ENCODE data around the gene OR4Q3. TPM values are rescaled to one million over a fixed set of nuclear protein-coding genes. Genes with fewer than 3 reads are reported as not detected.
"Not testable (repeated sequence)": the region's sequence is repeated elsewhere in the genome, so short reads cannot be mapped to it uniquely, and the experiment has no call there.

The OR4Q3 gene
- total and polyA plus RNA-seq, 2 experiments from 2014 or later, result not detected

GRCh38 chr14:19729763-19730162, 13.6 kb upstream of the OR4Q3 start:
- Histone ChIP-seq H4K20me1 (replicated peaks; ENCODE audit: insufficient read depth) (no peaks in the 10 kb centered on the region), H3K9me2 (ENCODE audit: insufficient read depth) (no peaks in the 10 kb centered on the region), H2AFZ (no peak overlapping the region), H3F3A (replicated peaks; ENCODE audit: low read depth) (no peaks in the 10 kb centered on the region), H3K79me2 (replicated peaks; ENCODE audit: insufficient read depth) (no peaks in the 10 kb centered on the region), H3K4me3 (no peak overlapping the region), H3K36me3 (ENCODE audit: insufficient read depth) (peaks cover 50% of the 10 kb centered on the region), H3K27me3 (ENCODE audit: insufficient read depth) (no peaks in the 10 kb centered on the region), H3K27ac (ENCODE audit: low read depth) (no peak overlapping the region), H3K4me2 (no peak overlapping the region), H3K4me1 (ENCODE audit: insufficient read depth) (no peaks in the 10 kb centered on the region)
- peaks cover 4% of the 10 kb centered on the region for H3K27me3 Mint-ChIP-seq (ENCODE audit: insufficient read depth, low read depth, poor library complexity)
- H3K27ac Mint-ChIP-seq, result no peak overlapping the region
- H3K4me1 Mint-ChIP-seq, result no peaks in the 10 kb centered on the region
- TF ChIP-seq NANOG (IDR thresholded peaks at IDR 0.05; ENCODE audit: borderline replicate concordance) (no peak), CREB1 (CRISPR knock-in tag; IDR thresholded peaks at IDR 0.05; ENCODE audit: low read depth) (no peak), ZNF114 (CRISPR knock-in tag; IDR thresholded peaks at IDR 0.05) (no peak), ZNF331 (CRISPR knock-in tag; IDR thresholded peaks at IDR 0.05; ENCODE audit: low read depth) (no peak), EZH2 (IDR thresholded peaks at IDR 0.05; ENCODE audit: low read depth, unreplicated experiment) (no peak)
- TF ChIP-seq, protein P1, sequence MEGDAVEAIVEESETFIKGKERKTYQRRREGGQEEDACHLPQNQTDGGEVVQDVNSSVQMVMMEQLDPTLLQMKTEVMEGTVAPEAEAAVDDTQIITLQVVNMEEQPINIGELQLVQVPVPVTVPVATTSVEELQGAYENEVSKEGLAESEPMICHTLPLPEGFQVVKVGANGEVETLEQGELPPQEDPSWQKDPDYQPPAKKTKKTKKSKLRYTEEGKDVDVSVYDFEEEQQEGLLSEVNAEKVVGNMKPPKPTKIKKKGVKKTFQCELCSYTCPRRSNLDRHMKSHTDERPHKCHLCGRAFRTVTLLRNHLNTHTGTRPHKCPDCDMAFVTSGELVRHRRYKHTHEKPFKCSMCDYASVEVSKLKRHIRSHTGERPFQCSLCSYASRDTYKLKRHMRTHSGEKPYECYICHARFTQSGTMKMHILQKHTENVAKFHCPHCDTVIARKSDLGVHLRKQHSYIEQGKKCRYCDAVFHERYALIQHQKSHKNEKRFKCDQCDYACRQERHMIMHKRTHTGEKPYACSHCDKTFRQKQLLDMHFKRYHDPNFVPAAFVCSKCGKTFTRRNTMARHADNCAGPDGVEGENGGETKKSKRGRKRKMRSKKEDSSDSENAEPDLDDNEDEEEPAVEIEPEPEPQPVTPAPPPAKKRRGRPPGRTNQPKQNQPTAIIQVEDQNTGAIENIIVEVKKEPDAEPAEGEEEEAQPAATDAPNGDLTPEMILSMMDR (conservative IDR thresholded peaks at IDR 0.05; ENCODE audit: low read depth in 2 of 2), result no peak
- ATAC-seq, result no peak
- H3K4me3 Mint-ChIP-seq, result no peak overlapping the region
- peaks cover 35% of the 10 kb centered on the region for H3K36me3 Mint-ChIP-seq (ENCODE audit: low read depth)
- DNase-seq (ENCODE audit: low spot score), result no peak
- H3K9me3 Mint-ChIP-seq, result peaks cover 9% of the 10 kb centered on the region; the same call in 2 of the 3 replicates

DNA sequence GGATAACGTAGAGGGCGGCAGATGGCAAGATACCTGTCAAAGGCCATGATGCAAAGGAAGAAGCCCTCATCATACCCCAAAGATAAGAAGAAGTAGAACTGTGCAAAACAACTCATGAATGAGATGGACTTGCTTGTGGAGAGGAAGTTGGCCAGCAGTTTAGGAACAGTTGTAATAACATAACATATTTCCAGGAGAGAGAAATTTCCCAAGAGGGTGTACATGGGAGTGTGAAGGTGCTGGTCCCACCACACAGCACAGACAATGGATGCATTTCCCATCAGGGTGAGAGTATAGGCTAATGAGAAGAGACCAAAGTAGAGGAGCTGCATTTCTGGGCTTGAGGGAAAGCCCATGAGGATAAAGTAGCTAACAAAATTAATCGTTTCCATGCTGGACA, 9.5 kb upstream of the OR4Q3 start:
- H4K20me1 ChIP-seq (replicated peaks; ENCODE audit: insufficient read depth); H3K79me2 ChIP-seq (replicated peaks; ENCODE audit: insufficient read depth); H3K27ac ChIP-seq (ENCODE audit: low read depth); H3K27me3 Mint-ChIP-seq (ENCODE audit: insufficient read depth, low read depth, poor library complexity); H3K4me3 ChIP-seq; H3K4me2 ChIP-seq; ATAC-seq; DNase-seq (ENCODE audit: low spot score); H3K27ac Mint-ChIP-seq; H3K4me3 Mint-ChIP-seq; H3F3A ChIP-seq (replicated peaks; ENCODE audit: low read depth); H2AFZ ChIP-seq; H3K27me3 ChIP-seq (ENCODE audit: insufficient read depth); H3K9me2 ChIP-seq (ENCODE audit: insufficient read depth); H3K4me1 Mint-ChIP-seq; H3K4me1 ChIP-seq (ENCODE audit: insufficient read depth): not testable (repeated sequence)
- H3K36me3 ChIP-seq (ENCODE audit: insufficient read depth), result peaks cover 37% of the 10 kb centered on the region
- peaks cover 37% of the 10 kb centered on the region for H3K36me3 Mint-ChIP-seq (ENCODE audit: low read depth)
- peaks cover 27% of the 10 kb centered on the region for H3K9me3 Mint-ChIP-seq

DNA sequence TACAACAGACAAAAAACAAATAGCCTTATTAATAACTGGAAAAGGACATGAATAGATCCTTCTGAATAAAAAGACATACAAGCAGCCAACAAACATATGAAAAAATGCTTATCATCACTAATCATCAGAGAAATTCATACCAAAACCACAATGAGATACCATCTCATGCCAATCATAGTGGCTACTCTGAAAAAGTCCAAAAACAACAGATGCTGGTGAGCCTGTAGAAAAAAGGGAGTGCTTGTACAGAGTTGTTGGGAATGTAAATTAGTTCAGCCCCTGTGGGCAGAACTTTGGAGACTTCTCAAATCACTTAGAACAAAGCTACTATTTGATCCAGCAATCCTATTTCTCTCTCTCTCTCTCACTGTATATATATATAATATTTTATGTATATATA, 8.9 kb downstream of the OR4Q3 start:
- not testable (repeated sequence) for H2AFZ ChIP-seq; H3K79me2 ChIP-seq (replicated peaks; ENCODE audit: insufficient read depth); H3K4me1 Mint-ChIP-seq; H3K27ac Mint-ChIP-seq; H3K4me3 ChIP-seq; H3K4me1 ChIP-seq (ENCODE audit: insufficient read depth); H3K27me3 ChIP-seq (ENCODE audit: insufficient read depth); DNase-seq (ENCODE audit: low spot score); H4K20me1 ChIP-seq (replicated peaks; ENCODE audit: insufficient read depth); H3K27me3 Mint-ChIP-seq (ENCODE audit: insufficient read depth, low read depth, poor library complexity); H3K9me3 Mint-ChIP-seq; H3F3A ChIP-seq (replicated peaks; ENCODE audit: low read depth); H3K27ac ChIP-seq (ENCODE audit: low read depth); H3K9me2 ChIP-seq (ENCODE audit: insufficient read depth); H3K4me3 Mint-ChIP-seq; ATAC-seq; H3K4me2 ChIP-seq
- H3K36me3 Mint-ChIP-seq (ENCODE audit: low read depth), result peaks cover 18% of the 10 kb centered on the region; the same call in 2 of the 3 replicates
- peaks cover 14% of the 10 kb centered on the region; the same call in 1 of the 2 replicates for H3K36me3 ChIP-seq (ENCODE audit: insufficient read depth)

All from GM23338 (cell line).